ENCODE data around the gene ATRAID.

ATRAID gene

GRCh38 chr2:27205206-27205605 lies 6.6 kb upstream of the ATRAID start:
- Histone ChIP-seq H3K4me3 (replicated peaks; ENCODE audit: insufficient read depth, low read length) (no peak overlapping the region), H3K27me3 (ENCODE audit: insufficient read depth, poor library complexity, severe bottlenecking) (no peaks in the 10 kb centered on the region), H3K27ac (replicated peaks) (no peak overlapping the region)
- no peak for DNase-seq (ENCODE audit: low read depth in 1 of 2, low spot score in 1 of 2)
- TF ChIP-seq CTCF (IDR thresholded peaks at IDR 0.05; ENCODE audit: insufficient read depth, low read length) (no peak), GABPA (IDR thresholded peaks at IDR 0.05; ENCODE audit: low read depth) (no peak), REST (IDR thresholded peaks at IDR 0.05; ENCODE audit: insufficient replicate concordance, low read depth) (no peak), POLR2AphosphoS5 (IDR thresholded peaks at IDR 0.05; ENCODE audit: low read depth) (no peak), SPI1 (IDR thresholded peaks at IDR 0.05; ENCODE audit: borderline replicate concordance, low read depth) (no peak)

GRCh38 chr2:27206346-27206745 lies 5.5 kb upstream of the ATRAID start:
- H3K4me3 ChIP-seq (replicated peaks; ENCODE audit: insufficient read depth, low read length), result no peak overlapping the region
- no peak for DNase-seq (ENCODE audit: low read depth in 1 of 2, low spot score in 1 of 2)
- TF ChIP-seq POLR2AphosphoS5 (IDR thresholded peaks at IDR 0.05; ENCODE audit: low read depth), result no peak
- TF ChIP-seq GABPA (IDR thresholded peaks at IDR 0.05; ENCODE audit: low read depth), result no peak
- no peak for TF ChIP-seq SPI1 (IDR thresholded peaks at IDR 0.05; ENCODE audit: borderline replicate concordance, low read depth)
- no peak for TF ChIP-seq REST (IDR thresholded peaks at IDR 0.05; ENCODE audit: insufficient replicate concordance, low read depth)
- TF ChIP-seq CTCF (IDR thresholded peaks at IDR 0.05; ENCODE audit: insufficient read depth, low read length), result no peak
- no peaks in the 10 kb centered on the region for H3K27me3 ChIP-seq (ENCODE audit: insufficient read depth, poor library complexity, severe bottlenecking)
- no peak overlapping the region for H3K27ac ChIP-seq (replicated peaks)

- H3K27me3 ChIP-seq (ENCODE audit: insufficient read depth, poor library complexity, severe bottlenecking), result no peaks in the 10 kb centered on the region
- no peak overlapping the region for H3K4me3 ChIP-seq (replicated peaks; ENCODE audit: insufficient read depth, low read length)
- TF ChIP-seq REST (IDR thresholded peaks at IDR 0.05; ENCODE audit: insufficient replicate concordance, low read depth) (no peak), CTCF (IDR thresholded peaks at IDR 0.05; ENCODE audit: insufficient read depth, low read length) (no peak)
- no peak for DNase-seq (ENCODE audit: low read depth in 1 of 2, low spot score in 1 of 2)
- H3K27ac ChIP-seq (replicated peaks), result no peak overlapping the region
Observed at GRCh38 chr2:27208486-27209050, 3.3 kb upstream of the ATRAID start.
